ENCODE data around the gene PIGQ.

Gene PIGQ

DNA sequence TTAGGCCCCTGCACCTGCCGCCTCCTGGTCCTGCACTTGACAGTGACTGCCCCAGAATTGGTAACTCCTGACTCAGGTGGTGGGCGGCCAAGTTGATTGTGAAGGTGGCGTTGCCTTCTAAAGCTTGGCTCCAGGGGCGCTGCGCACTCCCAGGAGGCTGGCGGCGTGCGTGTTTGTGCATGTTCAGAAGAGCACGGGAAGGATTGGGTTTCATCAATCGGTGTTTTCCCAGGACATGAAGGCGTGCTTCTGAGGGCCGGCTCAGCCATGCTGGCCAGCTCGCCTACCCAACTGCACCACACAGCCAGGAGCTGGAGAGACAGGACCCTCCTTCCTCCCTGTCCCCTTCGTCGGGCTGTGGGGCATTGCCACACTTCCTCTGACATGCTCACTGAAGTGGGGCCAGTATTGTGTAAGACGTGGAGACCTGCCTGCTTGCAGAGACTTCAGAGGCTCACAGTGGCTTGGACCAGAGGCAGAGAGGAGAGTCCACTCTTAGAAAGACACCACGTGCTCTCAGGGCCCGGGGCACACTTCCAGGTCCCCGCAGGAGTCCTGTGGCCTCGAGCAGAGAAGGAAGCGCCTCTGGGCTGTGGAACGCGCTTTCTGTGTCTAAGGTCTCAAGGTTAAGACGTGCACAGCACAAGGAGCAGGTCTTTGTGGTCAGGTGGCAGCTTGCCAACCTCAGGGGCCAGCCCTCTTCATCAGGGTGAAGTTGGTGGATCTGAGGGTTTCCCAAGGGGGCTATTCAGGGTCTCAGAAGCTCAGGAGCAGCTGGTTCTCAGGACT is 22.9 kb downstream of the PIGQ start:
- Histone ChIP-seq H3K4me2 (ENCODE audit: low read length) (peak overlapping the region; percentile 58), H3K36me3 (ENCODE audit: control insufficient read depth, insufficient read depth, low read length) (no peaks in the 10 kb centered on the region), H3K9me3 (ENCODE audit: control insufficient read depth, low read length) (no peaks in the 10 kb centered on the region), H3K4me3 (ENCODE audit: low read depth, low read length) (peak overlapping the region; percentile 27), H3K27me3 (ENCODE audit: control insufficient read depth, insufficient read depth, low read length) (no peaks in the 10 kb centered on the region), H3K79me2 (peaks cover 33% of the 10 kb centered on the region), H3K4me1 (peaks cover 20% of the 10 kb centered on the region), H2AFZ (peak overlapping the region; percentile 22), H3K9ac (no peak overlapping the region), H3K27ac (peak overlapping the region; percentile 59)
- TF ChIP-seq CTCF (IDR thresholded peaks at IDR 0.05) = no peak

DNA sequence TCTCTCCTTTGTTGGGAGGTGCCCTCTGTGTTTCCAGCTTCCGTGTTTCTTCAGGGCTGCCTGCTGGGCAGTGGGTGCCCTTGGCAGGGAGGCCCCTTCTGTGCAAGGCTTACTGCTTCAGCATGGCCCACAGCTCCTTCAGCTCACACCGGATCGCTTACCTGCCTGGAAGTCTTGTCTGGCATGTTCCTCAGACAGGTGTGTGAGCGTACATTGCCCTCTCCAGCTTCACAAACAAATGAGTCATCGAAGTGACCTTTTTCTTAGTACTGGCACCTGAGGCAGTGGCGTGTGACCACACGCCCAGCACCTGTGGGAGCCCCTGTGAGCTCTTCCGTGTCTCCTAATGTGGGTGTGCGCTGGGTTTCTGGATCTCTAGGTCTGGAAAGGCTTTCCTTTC is 23.6 kb downstream of the PIGQ start:
- Histone ChIP-seq H3K27me3 (ENCODE audit: control insufficient read depth, insufficient read depth, low read length) (no peaks in the 10 kb centered on the region), H3K4me1 (peaks cover 17% of the 10 kb centered on the region), H3K79me2 (peaks cover 35% of the 10 kb centered on the region), H3K9ac (no peak overlapping the region), H3K9me3 (ENCODE audit: control insufficient read depth, low read length) (no peaks in the 10 kb centered on the region), H3K4me2 (ENCODE audit: low read length) (peak overlapping the region; percentile 58), H3K27ac (peak overlapping the region; percentile 59), H3K4me3 (ENCODE audit: low read depth, low read length) (no peak overlapping the region), H3K36me3 (ENCODE audit: control insufficient read depth, insufficient read depth, low read length) (no peaks in the 10 kb centered on the region), H2AFZ (peak overlapping the region; percentile 22)
- TF ChIP-seq CTCF (IDR thresholded peaks at IDR 0.05) = no peak

- H3K36me3 ChIP-seq (ENCODE audit: control insufficient read depth, insufficient read depth, low read length) = no peaks in the 10 kb centered on the region
- H3K4me3 ChIP-seq (ENCODE audit: low read depth, low read length) = no peak overlapping the region
- H3K27me3 ChIP-seq (ENCODE audit: control insufficient read depth, insufficient read depth, low read length) = no peaks in the 10 kb centered on the region
- H3K27ac ChIP-seq = peak overlapping the region; percentile 59
- peaks cover 35% of the 10 kb centered on the region for H3K79me2 ChIP-seq
- H3K4me1 ChIP-seq = peaks cover 17% of the 10 kb centered on the region
- no peak overlapping the region for H3K9ac ChIP-seq
- H3K9me3 ChIP-seq (ENCODE audit: control insufficient read depth, low read length) = no peaks in the 10 kb centered on the region
- H2AFZ ChIP-seq = no peak overlapping the region
- peak overlapping the region; percentile 15 for H3K4me2 ChIP-seq (ENCODE audit: low read length)
- no peak for TF ChIP-seq CTCF (IDR thresholded peaks at IDR 0.05)
Observed at GRCh38 chr16:593807-594206, 24.0 kb downstream of the PIGQ start.

DNA sequence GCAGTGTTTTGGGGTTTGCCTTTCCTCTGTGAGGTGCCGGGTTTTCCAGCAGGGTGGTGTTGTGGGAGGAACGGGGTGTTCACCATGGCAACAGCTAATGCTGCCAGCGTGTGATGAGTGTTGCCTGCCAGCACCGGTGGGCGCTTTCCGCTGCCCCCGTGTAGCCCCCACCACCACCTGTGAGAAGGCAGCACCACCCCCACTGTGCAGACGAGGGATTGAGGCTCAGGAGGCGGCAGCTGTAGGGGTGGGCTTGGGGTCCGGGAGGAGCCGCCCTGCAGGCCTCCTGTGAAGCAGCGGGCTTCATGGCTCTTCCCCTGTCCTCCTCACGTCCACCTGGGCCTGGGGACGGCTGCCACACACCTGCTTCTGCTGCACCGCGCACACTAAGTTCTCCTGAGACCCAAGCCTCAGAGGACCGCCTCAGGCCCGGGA is 25.3 kb downstream of the PIGQ start:
- Histone ChIP-seq H3K9ac (no peak overlapping the region), H2AFZ (no peak overlapping the region), H3K4me1 (peaks cover 17% of the 10 kb centered on the region), H3K4me2 (ENCODE audit: low read length) (no peak overlapping the region), H3K27ac (no peak overlapping the region), H3K4me3 (ENCODE audit: low read depth, low read length) (no peak overlapping the region), H3K79me2 (peaks cover 42% of the 10 kb centered on the region), H3K36me3 (ENCODE audit: control insufficient read depth, insufficient read depth, low read length) (no peaks in the 10 kb centered on the region), H3K9me3 (ENCODE audit: control insufficient read depth, low read length) (no peaks in the 10 kb centered on the region), H3K27me3 (ENCODE audit: control insufficient read depth, insufficient read depth, low read length) (no peaks in the 10 kb centered on the region)
- TF ChIP-seq CTCF (IDR thresholded peaks at IDR 0.05) = no peak

Data from parathyroid adenoma (tissue), 2 donors.